DMS79 treated with DMSO at 0.1 percent for 48 hours (cell line): Measurements from ENCODE around the gene HK1.
A peak's percentile ranks its signal among the peaks of the same experiment; 100 is the strongest.
"Not testable (repeated sequence)": the region's sequence is repeated elsewhere in the genome, so short reads cannot be mapped to it uniquely, and the experiment has no call there.

Source experiments
- DNase-seq: peaks from one replicate; lab custom pipeline; 2025; lab: John Stamatoyannopoulos, UW

Gene HK1

DNA sequence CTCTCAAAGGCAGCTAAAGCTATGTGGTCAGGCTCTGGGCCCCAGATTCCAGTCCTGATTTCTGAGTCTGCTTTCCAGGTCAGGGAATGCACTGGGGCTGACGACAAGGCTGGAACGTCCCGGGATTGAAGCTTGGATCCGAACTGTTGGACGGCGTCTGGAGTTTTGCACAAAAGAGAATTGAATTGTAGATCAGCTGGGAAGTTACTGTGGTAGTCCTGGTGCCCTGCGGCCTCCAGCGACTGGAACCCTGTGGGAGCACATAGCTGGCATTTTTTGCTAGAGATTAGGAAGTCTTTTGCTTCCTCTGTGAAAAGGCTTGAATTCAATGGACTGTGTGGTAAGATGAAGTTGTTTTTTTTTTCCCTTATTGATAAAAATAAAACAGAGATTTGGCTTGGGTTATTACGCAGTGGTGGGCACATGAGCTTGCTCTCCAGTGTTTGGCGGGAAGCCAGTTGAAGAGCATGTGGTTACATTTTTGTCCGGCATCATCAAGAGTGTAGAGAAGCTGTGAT, at the start of gene HK1:
Gene HK1 (plus strand): TSS at position 51 of the 518 bp plus-strand sequence.
- DNase-seq: no peak

DNA sequence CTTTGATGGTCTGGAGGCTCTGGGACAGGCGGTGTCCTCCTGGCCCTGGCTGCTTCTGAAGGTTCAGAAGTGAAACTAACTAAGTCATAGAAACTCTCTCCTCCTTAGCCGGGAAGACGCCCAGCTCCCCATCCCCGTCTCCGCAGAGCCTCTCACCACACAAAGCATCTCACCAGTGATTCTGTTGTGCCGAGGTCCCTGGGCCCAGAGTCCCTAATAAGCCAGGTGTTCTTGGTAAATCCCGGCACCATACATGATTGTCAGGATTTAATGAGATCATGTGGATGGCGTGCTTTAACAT, 48.7 kb upstream of the HK1 start:
- DNase-seq: no peak

DNA sequence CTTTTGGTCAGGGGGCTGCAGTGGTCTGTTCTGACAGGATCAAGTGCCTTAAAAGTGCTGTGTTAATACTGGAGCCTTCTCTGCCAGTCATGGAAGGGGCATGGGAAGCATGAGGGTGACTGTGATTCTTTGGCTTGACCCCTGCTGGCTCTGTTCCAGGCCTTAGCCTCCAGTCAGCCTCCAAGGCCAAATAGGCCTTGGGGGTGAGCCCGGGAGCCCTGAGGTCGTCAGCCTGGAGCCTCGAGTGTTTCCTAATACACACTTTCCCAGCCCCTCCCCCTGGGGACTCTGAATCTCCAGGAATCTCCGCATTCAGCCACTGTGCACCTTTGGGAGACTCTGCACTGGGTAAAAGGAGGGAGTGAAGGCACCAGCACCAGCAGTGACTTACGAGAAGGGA, 48.2 kb upstream of the HK1 start:
- no peak for DNase-seq

DNA sequence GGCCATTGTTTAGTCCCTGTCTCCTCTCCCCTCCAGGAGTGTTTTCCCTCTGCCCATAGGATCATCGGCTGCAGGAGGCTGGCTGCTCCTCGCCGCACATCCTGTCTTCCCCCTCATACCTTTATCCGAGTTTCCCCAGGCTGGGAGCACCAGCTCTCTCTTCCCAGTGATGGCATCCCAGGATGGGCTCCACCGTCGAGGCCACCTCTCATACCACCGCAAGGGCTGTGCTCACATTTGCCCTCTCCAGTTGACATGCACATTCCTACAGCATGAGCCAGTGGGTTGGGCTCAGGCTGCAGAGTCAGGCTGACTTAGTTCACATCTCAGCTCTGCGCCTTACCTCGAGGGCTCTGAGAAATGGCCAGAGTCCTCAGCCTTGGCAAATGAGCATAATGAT, 46.0 kb upstream of the HK1 start:
- DNase-seq: no peak

DNA sequence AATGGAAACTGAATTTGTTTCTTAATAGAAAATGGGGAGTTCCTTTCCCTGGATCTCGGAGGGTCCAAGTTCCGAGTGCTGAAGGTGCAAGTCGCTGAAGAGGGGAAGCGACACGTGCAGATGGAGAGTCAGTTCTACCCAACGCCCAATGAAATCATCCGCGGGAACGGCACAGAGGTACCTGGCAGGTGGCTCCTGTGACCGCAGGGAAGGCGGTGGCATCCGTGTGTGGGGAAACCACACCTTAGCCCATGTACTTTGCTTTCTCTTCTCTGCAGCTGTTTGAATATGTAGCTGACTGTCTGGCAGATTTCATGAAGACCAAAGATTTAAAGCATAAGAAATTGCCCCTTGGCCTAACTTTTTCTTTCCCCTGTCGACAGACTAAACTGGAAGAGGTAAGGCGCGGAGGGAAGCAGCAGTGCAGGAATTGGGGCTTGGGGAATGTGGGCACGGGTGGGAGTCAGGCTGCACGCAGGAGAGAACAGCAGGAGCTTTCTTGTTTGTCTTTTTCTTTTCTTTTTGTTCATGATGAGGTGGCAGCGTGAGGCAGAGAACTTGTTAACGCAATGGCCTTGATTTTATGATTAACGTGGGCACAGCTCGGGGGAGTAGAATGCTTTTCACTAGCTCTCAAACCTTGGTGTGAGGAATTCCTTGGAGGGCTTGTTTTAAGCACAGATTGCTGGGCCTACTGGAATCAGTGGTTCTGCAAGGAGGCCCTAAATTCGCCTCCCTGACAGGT, 45.4 kb upstream of the HK1 start:
- no peak for DNase-seq

DNA sequence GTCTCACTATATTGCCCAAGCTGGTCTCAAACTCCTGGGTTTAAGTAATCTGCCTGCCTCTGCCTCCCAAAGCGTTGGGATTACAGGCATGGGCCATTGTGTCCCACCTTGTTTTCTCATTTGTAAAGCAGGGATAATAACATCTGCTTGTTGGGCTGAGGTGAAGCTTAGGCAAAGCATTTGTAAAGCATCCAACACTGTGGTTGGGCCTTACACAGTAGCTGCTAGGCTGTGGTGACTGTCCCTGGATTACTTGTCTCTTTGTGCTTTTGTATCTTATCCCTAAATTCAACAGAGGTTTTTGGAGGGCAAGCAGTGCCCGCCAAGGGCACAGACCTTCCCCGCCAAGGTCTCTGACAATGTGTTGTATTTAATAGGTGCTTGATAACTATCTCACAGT, 43.8 kb upstream of the HK1 start:
- no peak for DNase-seq

DNA sequence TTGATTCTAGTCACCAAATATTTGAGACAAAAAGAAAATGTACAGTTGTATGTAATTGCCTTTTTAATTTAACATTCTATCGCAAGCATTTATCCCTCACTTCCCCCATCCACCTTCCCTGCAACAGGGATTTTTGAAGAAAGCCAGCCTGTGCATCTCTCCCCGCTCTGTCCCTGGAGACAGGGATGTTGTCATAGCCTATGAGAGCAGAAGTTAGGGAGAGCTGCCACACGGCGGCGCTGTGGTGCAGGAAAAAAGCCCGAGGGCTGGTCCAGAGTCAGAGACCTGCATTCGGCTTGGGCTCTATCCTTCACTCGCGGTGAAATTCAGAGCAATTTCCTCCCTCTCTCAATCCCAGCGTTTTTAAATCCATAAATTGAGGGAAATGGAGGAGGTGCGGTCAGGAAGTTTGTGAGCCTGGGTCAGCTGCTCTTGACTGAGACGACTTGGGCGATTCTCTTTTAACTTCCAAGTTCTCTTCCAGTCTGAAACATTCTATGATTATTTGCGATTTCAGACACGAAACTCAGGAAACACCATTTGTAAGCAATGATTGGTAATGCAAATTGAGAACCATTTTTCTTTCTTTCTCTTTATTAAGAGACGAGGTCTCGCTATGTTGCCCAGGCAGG, 40.7 kb upstream of the HK1 start:
- DNase-seq: peak; percentile 14

DNA sequence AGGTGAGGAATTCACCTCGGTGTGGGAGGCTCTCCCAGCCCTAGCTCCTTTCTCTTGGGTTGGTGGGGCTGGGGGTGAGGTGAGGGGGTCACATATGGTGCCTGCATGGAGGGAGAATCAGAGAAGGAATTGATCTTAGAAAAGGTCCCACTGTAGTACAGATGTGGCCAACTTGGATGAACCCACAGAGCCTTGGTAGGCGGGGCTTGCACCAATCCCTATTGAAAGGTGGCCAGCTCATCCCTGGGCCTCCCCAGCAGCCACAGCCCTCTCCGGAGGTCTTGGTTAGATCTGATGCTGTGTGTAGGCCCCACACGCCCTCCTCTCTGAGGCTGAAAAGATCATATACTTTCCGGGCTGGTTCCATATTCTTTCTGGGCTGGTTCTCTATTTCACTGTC, 39.2 kb upstream of the HK1 start:
- no peak for DNase-seq

DNA sequence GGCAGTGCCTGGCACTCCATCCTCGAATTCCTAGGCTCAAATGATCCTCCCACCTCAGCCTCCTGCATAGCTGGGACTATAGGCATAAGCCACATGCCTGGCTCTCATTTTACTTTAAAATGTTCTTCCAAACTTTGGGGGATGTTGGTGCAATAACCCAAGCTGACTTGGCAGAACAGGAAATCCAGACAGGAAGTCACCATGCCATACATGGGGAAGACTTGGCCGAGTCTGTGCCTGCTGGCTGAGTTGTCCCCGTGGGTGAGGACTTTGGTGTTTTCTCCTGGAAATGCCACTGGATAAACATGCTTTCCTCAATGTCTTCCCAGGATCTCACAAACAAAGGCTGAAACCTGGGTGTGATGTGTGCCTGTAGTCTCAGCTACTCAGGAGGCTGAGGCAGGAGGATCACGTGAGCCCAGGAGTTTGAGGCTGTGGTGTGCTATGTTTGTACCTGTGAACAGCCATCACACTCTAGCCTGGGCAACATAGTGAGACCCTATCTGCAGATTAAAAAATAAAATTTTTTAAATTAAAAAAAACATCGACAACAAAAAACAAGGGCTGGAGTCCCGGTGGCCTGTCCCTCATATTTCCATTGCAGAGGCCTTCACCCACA, 38.4 kb upstream of the HK1 start:
- DNase-seq: no peak

DNA sequence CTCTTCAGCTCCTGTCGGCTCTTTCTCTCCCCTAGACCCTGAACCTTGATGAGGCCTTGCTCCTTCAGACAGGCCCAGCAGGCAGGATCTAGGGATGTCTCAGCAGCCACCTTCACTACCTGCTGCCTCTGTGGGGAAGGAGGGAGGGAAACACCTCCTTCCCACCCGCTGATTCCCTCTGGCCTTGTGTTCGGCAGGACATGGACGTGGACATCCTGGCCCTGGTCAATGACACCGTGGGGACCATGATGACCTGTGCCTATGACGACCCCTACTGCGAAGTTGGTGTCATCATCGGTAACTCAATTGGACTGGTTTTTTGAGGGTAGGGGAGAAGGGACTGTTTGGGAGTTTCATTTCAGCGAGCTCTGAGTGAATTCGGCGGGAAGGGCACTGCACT, 37.8 kb upstream of the HK1 start:
- DNase-seq: no peak

DNA sequence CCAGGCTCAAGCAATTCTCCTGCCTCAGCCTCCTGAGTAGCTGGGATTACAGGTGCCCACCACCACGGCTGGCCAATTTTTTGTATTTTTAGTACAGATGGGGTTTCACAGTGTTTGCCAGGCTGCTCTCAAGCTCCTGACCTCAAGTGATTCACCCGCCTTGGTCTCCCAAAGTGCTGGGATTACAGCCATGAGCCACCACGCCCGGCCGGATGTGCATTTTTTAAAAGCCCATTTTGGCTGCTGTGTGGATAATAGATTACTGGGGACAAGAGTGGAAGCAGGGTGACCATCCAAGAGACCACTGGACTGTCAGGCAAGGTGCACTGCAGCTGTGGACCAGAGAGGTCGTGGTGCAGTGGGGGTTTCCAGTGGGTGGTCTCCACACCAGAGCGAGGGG, 36.7 kb upstream of the HK1 start:
- no peak for DNase-seq

DNA sequence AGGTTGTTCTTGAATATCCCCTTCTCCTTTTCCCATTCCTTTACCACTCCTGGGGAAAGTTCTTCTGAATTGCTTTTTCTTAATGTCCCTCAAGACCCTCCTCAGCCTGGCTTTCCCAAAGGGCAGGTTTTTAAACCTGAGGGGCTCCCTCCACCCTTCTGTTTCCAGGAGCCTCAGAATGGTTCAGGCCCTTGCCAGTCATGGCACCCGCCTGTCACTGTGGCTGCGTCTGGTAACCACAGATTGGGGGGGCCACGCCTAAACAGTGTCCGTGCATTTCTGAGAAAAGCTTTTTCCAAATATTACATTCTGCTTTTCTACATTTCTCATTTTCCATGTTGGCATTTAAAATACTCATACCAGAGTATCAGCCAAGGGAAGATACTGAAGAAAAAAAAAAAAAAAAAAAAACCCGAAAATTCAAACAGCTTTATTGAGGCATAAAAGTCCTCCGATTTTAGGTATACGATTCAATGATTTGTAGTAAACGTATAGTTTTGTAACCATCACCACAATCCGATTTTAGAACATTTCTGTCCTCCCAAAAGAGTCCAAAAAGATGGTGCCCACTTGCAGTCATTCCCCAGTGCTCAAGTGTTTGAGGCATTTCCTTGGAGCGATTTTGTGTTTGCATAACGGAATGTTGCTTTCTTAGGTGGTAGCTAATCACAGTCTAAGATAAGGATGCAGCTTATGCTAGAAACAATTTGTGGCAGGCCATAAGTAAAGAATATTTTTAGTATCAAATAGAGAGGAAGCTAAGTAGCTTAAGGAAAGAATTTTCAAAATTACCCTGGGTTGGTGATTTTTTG, 36.0 kb upstream of the HK1 start:
- DNase-seq: no peak

DNA sequence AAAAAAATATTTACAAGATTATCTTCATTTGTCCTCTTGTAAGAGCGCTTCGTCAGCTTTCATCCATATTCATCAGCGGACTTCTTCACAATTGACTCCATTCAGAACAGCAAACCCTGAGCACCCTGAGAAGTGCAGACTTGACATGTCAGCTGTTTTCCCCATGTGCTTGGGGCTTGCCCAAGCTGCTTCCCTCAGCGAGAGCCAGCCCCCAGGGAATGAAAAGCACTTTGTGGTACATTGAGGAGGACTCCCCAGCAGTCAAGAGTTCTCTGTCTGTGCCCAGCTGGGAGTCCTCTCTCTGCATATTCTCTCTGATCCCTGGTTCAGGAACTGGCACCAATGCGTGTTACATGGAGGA, 35.5 kb upstream of the HK1 start:
- DNase-seq: no peak

DNA sequence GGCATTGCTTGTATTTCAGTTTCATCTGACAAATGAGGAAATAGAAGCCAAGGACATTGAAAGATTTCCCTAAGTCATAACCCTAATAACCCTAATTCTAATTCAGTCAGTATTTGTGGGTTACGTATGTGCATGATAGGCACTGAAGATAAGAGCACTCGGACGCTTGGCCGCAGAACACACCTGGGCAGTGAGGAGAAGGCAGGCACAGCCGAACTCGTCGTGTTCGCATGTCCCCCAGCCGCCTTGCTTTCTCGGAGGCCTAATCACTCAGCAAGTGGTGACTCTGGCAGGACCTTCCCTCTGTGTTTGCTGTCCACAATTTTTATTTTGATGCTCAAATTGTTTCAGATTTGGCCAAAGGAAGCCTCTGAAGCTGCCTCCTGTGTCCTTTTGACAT, 34.5 kb upstream of the HK1 start:
- DNase-seq: no peak

DNA sequence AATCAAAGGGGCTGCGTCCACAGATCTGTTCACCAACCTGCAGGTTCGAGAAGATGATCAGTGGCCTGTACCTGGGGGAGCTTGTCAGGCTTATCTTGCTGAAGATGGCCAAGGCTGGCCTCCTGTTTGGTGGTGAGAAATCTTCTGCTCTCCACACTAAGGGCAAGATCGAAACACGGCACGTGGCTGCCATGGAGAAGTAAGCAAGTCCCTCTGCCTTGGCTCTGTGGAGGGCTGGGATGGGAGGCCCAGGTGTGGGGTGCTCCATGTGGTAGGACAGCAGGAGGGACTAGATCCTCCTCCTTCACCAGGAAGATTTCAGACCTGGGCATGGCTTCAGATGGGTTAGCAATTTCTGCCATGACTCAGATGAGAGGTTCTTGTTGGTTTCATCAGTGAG, 32.3 kb upstream of the HK1 start:
- no peak for DNase-seq

DNA sequence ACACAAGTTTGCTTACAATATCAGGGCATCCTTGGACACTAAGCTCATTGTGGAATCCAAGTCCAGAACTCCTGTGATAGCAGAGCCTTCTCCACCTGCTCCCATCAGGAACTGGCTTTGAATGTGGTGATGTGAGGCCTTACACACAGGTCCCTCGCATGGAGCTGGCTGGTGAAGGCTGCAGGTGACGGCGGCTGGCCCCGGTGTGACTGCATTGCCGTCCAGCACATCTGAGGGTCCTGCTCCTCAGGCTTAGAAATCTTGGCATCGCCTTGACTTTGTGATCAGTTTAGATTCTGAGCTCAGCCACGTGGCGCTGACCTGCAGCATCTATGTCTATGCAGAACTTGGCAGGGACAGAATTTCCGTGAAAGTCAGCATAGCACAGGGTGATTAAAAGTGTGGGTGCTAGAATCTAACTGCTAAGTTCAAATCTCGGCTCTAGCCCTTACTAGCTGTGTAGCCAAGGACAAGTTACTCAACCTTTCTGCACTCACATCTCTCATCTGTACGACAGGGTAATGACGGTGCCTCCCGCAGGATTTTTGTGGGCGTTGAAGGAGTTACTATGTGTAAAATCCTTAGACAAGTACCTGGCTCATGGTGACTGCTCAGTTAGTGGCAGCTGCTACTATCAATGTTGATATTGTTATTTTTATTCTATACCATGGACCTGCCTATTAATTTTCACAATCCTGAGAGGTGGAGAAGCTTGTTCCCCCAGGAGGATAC, 31.5 kb upstream of the HK1 start:
- no peak for DNase-seq

DNA sequence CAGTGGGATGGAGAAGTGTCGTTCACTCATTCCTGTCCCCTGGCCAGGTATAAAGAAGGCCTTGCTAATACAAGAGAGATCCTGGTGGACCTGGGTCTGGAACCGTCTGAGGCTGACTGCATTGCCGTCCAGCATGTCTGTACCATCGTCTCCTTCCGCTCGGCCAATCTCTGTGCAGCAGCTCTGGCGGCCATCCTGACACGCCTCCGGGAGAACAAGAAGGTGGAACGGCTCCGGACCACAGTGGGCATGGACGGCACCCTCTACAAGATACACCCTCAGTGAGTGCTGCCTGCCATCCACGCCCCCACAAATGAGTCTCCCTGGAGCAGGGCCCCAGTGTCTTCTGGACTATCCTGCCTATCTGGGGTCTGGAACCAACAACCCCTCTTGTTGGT, 31.0 kb upstream of the HK1 start:
- no peak for DNase-seq

DNA sequence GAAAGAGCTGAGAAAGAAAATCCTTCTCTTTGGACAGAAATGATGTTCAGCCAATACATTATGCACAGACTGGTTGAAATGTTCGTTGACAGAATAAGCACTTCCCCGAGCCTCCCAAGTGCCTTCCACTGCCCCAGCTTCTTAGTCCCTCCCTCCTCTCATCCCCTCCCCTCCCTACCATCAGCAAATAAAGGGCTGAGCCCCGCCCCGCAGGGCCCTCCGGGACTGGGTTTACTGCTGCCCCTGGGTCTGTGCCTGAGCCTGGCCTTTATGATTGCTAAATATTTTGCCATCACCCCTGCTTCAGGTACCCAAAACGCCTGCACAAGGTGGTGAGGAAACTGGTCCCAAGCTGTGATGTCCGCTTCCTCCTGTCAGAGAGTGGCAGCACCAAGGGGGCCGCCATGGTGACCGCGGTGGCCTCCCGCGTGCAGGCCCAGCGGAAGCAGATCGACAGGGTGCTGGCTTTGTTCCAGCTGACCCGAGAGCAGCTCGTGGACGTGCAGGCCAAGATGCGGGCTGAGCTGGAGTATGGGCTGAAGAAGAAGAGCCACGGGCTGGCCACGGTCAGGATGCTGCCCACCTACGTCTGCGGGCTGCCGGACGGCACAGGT, 30.1 kb upstream of the HK1 start:
- no peak for DNase-seq

DNA sequence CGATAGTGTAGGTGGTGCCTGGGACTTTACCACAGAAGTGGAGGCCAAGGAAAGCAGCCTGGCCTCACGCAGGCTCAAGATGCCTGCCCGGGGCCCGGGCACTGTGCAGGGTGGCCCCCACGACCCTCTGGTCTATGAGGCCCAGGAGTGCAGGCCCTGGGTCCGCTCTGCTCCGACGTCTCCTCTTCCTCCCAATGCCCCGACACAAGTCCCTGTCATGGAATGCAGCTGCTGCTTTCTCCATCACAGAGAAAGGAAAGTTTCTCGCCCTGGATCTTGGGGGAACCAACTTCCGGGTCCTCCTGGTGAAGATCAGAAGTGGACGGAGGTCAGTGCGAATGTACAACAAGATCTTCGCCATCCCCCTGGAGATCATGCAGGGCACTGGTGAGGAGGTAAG, 28.3 kb upstream of the HK1 start:
- DNase-seq: no peak

DNA sequence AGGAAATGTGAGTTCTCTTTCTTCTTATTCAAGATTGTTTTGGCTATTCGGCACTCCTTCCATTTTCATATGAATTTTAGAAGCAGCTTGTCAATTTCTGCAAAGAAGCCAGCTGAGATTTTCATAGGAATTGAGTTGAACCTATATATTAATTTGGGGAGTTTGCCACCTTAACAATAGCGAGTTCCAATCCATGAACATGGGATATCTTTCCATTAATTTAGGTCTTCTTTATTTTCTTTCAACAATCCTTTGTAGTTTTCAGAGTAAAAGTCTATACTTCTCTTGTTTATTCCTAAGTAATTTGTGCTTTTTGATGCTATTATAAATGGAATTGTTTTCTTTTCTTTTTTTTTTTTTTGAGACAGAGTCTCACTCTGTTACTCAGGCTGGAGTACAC, 26.9 kb upstream of the HK1 start:
- DNase-seq: not testable (repeated sequence)

DNA sequence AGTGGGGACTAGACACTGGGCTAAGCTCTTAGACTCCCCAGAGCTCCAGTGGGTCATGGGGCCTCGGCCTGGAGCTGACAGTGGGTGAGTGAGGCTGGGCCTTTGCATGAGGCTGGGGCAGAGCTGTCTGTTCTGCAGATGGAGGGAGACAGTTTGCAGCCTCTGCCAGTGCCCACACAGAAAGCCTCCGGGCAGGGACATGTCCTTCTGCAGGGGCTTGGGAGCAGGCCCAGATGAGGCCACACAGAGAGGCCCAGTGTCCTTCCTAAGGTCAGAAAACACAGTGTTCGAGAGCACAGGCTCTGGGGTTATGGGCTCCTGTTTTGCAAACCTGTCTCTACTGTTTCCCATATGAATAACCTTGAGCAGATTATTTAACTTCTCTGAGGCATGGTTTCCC, 25.1 kb upstream of the HK1 start:
- no peak for DNase-seq

DNA sequence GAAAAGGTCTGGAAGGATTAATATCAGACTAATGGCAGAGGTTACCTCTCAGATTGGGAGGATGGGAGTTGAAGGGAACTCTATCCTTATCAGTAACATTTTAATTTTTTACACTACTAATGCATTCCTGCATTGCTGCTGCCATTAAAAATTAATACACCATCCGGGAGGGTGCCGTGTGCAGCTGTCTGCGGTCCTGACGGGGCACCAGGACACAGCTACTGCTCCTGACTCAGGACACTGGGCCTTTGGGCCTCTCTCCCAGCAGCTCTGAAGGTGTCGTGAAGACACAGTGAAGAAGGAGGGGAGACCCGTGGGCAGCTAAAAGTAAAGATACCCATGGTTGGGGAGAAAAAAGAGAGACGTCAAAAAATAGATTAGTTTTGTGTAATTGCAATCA, 23.4 kb upstream of the HK1 start:
- no peak for DNase-seq
